GM20000 (cell line): Measurements from ENCODE around the gene POLR1A.

Experiments
- DNase-seq: peaks from one replicate; pipeline ENCODE4 v3.0.0; 2012; ENCODE audit warnings: low spot score
- CTCF ChIP-seq: IDR thresholded peaks from 2 replicates; pipeline ENCODE4 v1.5.1; 2012; ENCODE audit warnings: mild to moderate bottlenecking, control low read depth; ENCODE audit errors: extremely low read depth, missing control alignments

Gene POLR1A

GRCh38 chr2:85981579-85982247 lies 124.0 kb downstream of the POLR1A start:
- DNase-seq = no peak
- TF ChIP-seq CTCF = no peak

DNA sequence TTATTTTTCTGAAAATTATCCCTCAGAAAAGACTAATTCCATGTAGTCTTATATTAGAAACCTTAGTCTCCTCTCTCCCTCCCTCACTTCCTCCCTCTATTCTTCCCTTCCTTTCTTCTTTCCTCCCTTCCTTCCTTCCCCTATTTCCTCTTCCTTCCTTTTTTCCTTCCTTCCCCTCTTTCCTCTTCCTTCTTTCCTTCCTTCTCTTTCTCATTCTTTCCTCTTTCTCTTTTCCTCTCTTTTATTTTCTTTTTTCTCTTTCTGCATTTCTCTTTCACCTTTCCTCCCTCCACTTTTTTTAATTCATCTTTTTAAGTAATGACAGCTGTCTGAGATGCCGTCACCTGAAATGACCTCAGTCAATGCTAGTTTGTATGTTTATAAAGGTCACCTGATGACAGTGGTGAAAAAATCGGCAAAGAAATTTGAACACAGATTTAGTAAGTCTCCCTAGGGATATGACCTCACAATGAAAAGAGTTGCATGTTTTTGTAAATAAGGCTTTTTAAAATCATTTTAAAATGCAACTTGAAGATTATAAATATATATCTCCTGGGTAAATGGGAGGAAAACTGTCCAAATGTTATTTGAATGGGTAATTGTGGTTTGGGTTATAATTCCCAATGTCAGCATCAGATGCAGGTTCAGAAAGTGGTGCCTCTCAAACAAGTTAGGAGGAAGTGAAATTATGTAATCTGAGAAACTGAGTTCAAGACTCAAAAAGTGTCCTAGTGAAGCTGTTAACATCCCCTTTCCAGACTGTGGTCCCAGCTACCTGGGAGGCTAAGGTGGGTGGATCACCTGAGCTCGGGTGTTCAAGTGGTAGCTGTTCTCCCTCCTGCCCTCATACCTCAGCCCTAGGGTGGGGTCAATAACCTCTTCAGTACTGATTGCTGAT lies 126.6 kb downstream of the POLR1A start:
- DNase-seq = no peak

DNA sequence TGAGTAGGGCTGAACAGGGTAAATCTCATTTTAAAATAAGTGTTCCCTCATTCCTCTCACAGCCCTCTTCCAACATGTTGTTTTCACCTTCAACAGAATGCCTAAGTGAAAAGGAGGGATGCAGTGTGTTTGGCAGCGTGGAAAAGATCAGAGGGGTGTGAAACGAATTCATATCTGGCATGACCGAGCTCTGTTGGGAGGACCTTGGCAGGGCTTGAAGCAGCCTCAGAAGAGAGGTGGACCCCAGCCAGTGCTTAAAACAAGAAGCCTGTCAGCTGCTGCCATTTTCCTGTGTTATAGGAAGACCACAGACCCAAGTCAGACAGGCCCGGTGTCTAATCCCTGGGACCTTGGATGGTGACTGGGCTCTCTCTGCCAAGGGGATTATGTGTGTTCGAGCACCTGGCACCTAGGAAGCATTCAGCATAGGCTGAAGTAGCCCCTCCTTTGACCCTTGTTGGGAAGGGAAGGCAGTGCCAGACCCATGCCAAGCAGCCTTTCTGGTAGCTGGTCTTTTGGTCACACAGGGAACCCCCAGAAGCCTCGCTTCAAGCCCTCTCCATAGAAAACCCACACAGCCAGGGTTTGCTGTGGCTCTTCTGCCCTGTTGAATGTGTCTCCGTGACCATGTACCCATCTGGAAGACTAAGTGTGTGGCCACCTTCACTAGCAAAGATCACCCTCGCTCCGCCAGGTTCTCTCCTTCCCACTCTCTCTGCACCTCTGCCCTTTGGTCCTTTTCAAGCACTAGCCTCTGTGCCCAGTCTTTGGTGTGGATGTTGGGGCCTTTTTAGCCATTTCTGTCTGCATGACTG lies 129.4 kb downstream of the POLR1A start:
- TF ChIP-seq CTCF = no peak
- DNase-seq = no peak

More for the DNA sequence above, 126.6 kb downstream of the POLR1A start:
- no peak for TF ChIP-seq CTCF

- TF ChIP-seq CTCF = no peak
- DNase-seq = no peak
Observed at GRCh38 chr2:85975581-85975980, 130.1 kb downstream of the POLR1A start.

- TF ChIP-seq CTCF = no peak
- no peak for DNase-seq
Observed at GRCh38 chr2:85974390-85974789, 131.3 kb downstream of the POLR1A start.

DNA sequence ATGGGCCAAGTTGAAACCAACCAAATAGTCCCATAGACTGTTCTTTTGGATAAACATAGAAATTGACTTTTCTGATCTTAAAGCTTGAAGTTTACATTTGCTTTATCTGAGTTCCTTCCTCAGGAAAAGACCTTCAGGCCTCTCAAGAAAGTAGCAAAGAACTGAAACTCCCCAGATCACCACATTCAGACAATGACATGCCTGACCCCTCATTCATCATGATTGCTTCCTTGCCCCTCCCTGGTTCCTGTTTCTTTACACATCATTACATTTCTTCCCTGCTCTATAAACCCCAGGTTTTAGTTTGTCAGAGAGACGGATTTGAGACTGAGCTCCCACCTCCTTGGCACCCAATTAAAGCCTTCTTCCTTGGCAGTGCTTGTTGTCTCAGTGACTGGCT lies 133.3 kb downstream of the POLR1A start:
- TF ChIP-seq CTCF = no peak

More for the DNA sequence above, 133.3 kb downstream of the POLR1A start:
- no peak for DNase-seq
